Posterior vena cava (tissue), 2 donors: ENCODE data around the gene PPIA. TPM values are rescaled to one million over a fixed set of nuclear protein-coding genes. Genes with fewer than 3 reads are reported as not detected.
"Not testable (repeated sequence)": the region's sequence is repeated elsewhere in the genome, so short reads cannot be mapped to it uniquely, and the experiment has no call there.

Experiments used
- DNase-seq: peaks from one replicate; pipeline ENCODE4 v3.0.0-alpha.2; 2020; ENCODE audit warnings: low spot score
- intact Hi-C, 2 donors: fragments of 100-400 bp; cut with DNase I; formaldehyde crosslinking; loops; one replicate each; pipeline versions ENCODE4 v1.14.1 to v1.14.2; 2022 to 2023
- total RNA-seq, 2 donors: library from RNA; stranded (reverse); fragmentation: NEBNext Ultra II Directional; extraction: Animal tissue kit (Norgen Biotek cat#: 25700); gene quantifications; one replicate each; pipeline ENCODE4 v1.2.1, GENCODE V29; 2021
- donor health status: DM: yes; HTN: yes; CAD: no.
- donor health status: DM: yes; HTN: yes; CAD: no.

Gene PPIA
- total RNA-seq, 2 donors from 2014 or later: 961 to 1,030 TPM

- DNase-seq: no peak
Measured at GRCh38 chr7:44802418-44803025, 6.0 kb downstream of the PPIA start.

DNA sequence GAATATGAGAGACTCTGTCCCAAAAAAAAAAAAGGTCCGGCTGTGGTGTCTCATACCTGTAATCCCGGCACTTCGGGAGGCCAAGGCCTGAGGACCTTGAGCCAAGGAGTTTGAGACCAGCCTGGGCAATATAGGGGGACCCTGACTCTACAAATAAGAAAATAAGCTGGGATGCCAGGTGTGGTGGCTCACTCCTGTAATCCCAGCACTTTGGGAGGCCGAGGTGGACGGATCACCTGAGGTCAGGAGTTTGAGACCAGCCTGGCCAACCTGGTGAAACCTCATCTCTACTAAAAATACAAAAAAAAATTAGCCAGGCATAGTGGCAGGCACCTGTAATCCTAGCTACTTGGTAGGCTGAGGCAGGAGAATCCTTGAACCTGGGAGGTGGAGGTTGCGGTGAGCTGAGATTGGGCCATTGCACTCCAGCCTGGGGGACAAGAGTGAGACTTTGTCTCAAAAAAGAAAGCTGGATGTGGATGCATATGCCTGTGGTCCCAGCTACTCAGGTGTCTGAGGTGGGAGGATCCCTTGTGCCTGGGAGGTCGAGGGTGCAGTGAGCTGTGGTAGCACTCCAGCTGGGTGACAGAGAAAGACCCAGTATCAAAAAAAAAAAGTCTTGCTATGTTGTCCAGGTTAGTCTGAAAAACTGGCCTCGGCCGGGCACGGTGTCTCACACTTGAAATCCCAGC is 7.5 kb downstream of the PPIA start:
- DNase-seq, intact Hi-C loops: not testable (repeated sequence)

More at GRCh38 chr7:44802418-44803025, 6.0 kb downstream of the PPIA start:
- intact Hi-C loops: no loop called here

GRCh38 chr7:44805950-44806349 is 9.5 kb downstream of the PPIA start:
- no peak for DNase-seq
- intact Hi-C loops: no loop called here

- no peak for DNase-seq
- intact Hi-C loops: no loop called here
Measured at GRCh38 chr7:44808914-44809393, 12.5 kb downstream of the PPIA start.

DNA sequence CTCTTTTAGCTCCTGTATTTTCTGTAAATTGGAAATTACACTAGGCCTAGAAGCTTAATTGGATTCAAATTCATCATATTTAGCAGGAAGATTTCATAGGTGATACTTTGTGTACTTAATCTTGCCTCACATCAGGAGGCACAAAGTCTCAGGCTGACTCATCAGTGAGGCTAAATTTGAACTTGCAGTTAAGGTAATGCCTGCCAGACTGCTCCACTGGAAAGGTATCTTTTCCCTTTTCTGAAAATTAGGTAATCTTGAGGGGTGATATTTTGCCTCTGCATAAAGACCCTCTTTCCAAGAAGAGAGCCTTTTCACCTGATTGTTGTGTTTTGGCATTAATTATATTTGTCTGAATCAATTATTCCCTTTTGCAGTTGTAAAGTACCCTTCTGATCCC is 14.6 kb downstream of the PPIA start:
- intact Hi-C loops: no loop called here
- no peak for DNase-seq

DNA sequence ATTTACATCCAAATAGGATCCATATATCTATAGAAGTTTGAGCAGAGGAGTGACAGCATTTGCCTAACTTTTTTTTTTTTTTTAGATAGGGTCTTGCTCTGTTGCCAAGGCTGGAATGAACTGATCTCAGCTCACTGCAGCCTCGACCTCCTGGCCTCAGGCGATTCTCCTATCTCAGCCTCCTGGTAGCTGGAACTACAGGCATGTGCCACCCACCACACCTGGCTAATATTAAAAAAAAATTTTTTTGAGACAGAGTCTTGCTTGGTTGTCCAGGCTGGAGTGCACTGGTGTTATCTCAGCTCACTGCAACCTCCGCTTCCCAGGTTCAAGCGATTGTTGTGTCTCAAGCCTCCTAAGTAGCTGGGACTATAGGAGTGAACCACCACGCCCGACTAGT is 15.1 kb downstream of the PPIA start:
- intact Hi-C loops: no loop called here
- no peak for DNase-seq

DNA sequence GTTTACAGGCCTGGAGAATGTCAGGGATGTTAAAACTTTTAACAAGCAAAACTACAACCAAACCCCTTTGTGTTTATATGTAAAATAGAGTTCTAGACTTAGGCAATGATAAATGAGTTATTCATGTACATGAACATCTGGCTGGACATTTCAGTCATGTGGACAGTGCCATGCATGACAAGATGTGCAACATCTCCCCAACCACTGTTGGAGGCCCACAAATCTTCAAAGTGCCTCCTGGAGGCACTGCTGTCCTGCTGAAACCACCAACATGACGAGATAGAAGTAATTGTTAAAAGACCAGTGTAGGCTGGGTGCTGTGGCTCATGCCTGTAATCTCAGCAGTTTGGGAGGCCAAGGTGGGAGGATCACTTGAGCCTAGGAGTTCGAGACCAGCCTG is 18.4 kb downstream of the PPIA start:
- intact Hi-C loops: no loop called here
- no peak for DNase-seq

DNA sequence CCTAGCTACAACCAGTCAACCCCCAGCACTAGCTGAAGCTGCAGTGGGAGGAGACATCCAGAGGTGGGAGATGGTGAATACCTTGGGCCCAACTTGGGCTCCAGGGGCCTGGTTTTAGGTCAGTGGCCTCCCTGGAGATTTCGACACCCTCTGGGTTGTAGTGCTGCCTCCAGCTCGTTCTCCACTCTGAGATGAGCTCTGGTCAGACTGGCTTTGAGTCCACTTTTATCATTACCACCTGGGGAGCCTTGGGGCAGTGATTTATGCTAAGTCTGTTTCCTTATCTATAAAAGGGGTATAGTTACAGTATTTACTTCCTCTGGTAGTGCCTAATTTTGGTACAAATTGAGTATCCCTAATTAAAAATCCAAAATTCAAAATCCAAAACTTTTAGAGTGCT is 22.8 kb downstream of the PPIA start:
- no peak for DNase-seq
- intact Hi-C loops: no loop called here

DNA sequence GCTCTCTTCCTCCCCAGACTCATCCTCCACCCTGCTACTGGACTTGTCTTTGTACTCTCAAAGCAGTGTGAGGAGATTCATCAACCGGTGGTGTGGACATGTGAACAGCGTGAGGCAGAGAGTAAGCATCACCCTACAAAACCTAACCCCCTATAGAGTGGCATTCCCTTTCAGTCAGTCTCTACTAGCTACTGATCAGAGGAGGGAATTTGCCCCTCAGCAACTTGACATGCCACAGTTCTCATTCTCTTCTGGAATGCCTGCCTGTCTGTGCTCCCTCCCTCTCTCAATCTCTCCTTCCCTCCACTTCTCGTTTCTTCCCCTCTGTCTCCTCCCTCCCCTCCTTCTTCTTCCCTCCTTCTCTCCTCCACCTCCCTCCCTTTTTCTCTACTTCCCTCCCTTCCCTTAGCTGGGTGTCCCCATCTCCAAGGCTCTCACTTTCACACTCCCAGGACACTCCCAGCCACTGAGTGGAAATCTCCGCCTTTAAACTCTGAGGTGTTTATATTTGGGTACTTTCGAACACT is 26.8 kb downstream of the PPIA start:
- intact Hi-C loops: no loop called here
- no peak for DNase-seq

DNA sequence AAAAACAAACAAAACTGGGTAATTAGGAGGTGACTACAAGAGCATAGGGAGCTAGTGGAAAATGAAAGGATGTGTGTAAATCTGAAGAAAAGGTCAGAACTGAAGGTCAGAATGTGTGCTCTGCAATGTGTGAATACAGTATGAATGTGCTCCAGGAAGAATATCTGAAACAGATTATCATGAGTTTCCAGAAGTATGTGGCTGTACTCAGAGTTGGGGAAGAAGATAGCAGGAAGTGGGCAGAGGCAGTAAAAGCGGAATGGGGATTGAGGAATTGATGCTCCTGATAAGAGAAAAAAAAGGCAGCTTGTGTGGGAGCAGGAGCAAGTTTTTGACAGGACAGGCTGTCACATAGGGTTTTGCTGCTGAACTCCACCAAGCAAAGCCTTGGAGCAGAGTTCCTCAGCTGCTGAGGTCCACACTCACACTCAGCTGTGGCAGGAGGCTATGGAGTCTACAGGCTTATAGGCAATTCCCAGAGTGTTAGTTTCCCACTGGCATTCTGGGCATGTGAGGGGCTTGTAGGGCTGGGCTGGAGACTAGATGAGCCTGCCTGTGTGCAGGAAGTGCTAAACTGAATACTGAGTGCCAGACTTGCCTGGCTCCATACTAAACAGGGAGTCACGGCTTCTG is 28.5 kb downstream of the PPIA start:
- intact Hi-C loops: no loop called here
- DNase-seq: no peak

- no peak for DNase-seq
Measured at GRCh38 chr7:44827567-44827966, 31.1 kb downstream of the PPIA start.

GRCh38 chr7:44838751-44839150 is 42.3 kb downstream of the PPIA start:
- DNase-seq: no peak
- intact Hi-C loops: loop anchor here in 1 of 2 donors (10.0 kb wide), 1 partner anchor 84 kb away; no protein-coding TSS in a partner anchor

More at GRCh38 chr7:44827567-44827966, 31.1 kb downstream of the PPIA start:
- intact Hi-C loops: no loop called here

GRCh38 chr7:44842675-44843074 is 46.2 kb downstream of the PPIA start:
- not testable (repeated sequence) for DNase-seq
- intact Hi-C loops: loop anchor here in 1 of 2 donors (5.0 to 10.0 kb wide), 2 partner anchors 48 to 270 kb away; partner anchors contain the start of genes DDX56 and PPIA

DNA sequence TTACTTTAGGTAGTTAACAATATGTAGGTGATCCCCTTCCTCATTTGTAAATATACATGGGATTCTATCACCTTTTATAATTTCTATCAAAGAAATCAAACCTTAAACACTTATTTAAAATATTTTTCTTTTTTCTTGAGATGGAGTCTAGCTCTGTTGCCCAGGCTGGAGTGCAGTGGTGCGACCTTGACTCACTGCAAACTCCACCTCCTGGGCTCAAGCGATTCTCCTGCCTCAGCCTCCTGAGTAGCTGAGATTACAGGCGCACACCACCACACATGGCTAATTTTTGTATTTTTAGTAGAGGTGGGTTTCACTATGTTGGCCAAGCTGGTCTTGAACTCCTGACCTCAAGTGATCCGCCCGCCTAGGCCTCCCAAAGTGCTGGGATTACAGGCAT is 47.0 kb downstream of the PPIA start:
- not testable (repeated sequence) for DNase-seq
- intact Hi-C loops: loop anchor here in 1 of 2 donors (5.0 to 10.0 kb wide), 2 partner anchors 49 to 271 kb away; partner anchors contain the start of genes DDX56 and PPIA

DNA sequence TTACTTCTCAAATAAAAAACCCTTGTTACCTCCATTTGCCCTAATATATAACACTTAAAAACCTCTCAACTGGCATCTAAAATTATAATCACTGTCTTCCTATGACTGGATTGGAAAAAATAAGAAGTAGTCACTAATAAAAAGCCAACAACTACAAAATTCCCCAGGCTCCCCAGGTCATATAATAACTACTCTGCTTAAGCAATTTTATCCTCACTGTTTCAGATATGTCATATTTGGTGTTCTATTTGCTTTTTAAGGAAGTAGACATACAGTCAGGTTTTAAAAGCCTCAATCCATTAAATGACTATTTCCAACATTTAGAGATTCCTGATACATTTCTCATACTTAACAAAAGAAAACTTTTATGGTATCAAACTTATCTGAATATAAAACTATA is 49.0 kb downstream of the PPIA start:
- intact Hi-C loops: loop anchor here in 1 of 2 donors (5.0 to 10.0 kb wide), 2 partner anchors 51 to 258 kb away; partner anchors contain the start of gene PPIA
- DNase-seq: no peak

DNA sequence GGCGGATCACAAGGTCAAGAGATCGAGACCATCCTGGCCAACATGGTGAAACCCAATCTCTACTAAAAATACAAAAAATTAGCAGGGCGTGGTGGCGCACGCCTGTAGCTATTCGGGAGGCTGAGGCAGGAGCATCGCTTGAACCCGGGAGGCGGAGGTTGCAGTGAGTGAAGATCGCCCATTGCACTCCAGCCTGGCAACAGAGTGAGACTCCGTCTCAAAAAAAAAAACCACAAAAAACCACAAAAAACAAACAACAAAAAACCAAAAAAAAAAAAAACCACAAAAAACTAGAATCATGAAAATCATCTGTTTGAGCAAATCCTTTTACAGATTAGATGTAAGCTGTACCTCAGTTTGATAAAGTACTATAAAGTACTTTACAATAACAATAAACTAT is 49.9 kb downstream of the PPIA start:
- intact Hi-C loops: loop anchor here in 1 of 2 donors (5.0 to 10.0 kb wide), 2 partner anchors 52 to 259 kb away; partner anchors contain the start of gene PPIA
- DNase-seq: not testable (repeated sequence)

GRCh38 chr7:44846816-44847508 is 50.5 kb downstream of the PPIA start:
- intact Hi-C loops: loop anchor here in 1 of 2 donors (5.0 to 10.0 kb wide), 2 partner anchors 52 to 260 kb away; partner anchors contain the start of gene PPIA

GRCh38 chr7:44847509-44847919 is 51.0 kb downstream of the PPIA start:
- intact Hi-C loops: loop anchor here in 1 of 2 donors (5.0 to 10.0 kb wide), 2 partner anchors 53 to 260 kb away; partner anchors contain the start of gene PPIA
- DNase-seq: peak; percentile 96

More at GRCh38 chr7:44846816-44847508, 50.5 kb downstream of the PPIA start:
- DNase-seq: no peak
